ENCODE measurements around the gene RAB43.

Gene RAB43

GRCh38 chr3:129103296-129103695, 18.3 kb downstream of the RAB43 start:
- H3K9me2 ChIP-seq (replicated peaks; ENCODE audit: low read depth, low read length) = no peaks in the 10 kb centered on the region
- no peaks in the 10 kb centered on the region for H3K27me3 ChIP-seq (ENCODE audit: insufficient read depth, low read length, poor library complexity, severe bottlenecking)
- H4K20me1 ChIP-seq (ENCODE audit: insufficient read depth, low read length, poor library complexity, severe bottlenecking) = no peaks in the 10 kb centered on the region
- H3K9me3 ChIP-seq (ENCODE audit: insufficient read depth, low read depth, low read length) = no peaks in the 10 kb centered on the region
- peaks cover 3% of the 10 kb centered on the region for H3K4me1 ChIP-seq (ENCODE audit: insufficient read depth, low read length, poor library complexity, severe bottlenecking)
- H3K4me2 ChIP-seq (ENCODE audit: low read depth, low read length, poor library complexity, severe bottlenecking) = no peak overlapping the region
- no peak overlapping the region for H3K9ac ChIP-seq (ENCODE audit: low read depth, low read length, poor library complexity, severe bottlenecking)
- H3K79me2 ChIP-seq (ENCODE audit: insufficient read depth, low read length) = no peaks in the 10 kb centered on the region
- no peak overlapping the region for H2AFZ ChIP-seq (ENCODE audit: low read length)
- TF ChIP-seq CTCF (conservative IDR thresholded peaks at IDR 0.05; ENCODE audit: low read length) (no peak), EZH2phosphoT487 (IDR thresholded peaks at IDR 0.05; ENCODE audit: borderline replicate concordance) (no peak)
- H3F3A ChIP-seq (ENCODE audit: low read depth) = no peaks in the 10 kb centered on the region
- no peak overlapping the region for H3K4me3 ChIP-seq (ENCODE audit: low read length, poor library complexity, severe bottlenecking)
- no peaks in the 10 kb centered on the region; the same call in 1 of the 2 replicates for H3K36me3 ChIP-seq (ENCODE audit: insufficient read depth, low read length)

GRCh38 chr3:129101370-129102138, 20.1 kb downstream of the RAB43 start:
- Histone ChIP-seq H3K9me3 (ENCODE audit: insufficient read depth, low read depth, low read length) (no peaks in the 10 kb centered on the region; the same call in 1 of the 2 replicates), H4K20me1 (ENCODE audit: insufficient read depth, low read length, poor library complexity, severe bottlenecking) (no peaks in the 10 kb centered on the region), H2AFZ (ENCODE audit: low read length) (no peak overlapping the region), H3K36me3 (ENCODE audit: insufficient read depth, low read length) (no peaks in the 10 kb centered on the region; the same call in 1 of the 2 replicates), H3K27me3 (ENCODE audit: insufficient read depth, low read length, poor library complexity, severe bottlenecking) (no peaks in the 10 kb centered on the region), H3K4me1 (ENCODE audit: insufficient read depth, low read length, poor library complexity, severe bottlenecking) (no peaks in the 10 kb centered on the region), H3K4me3 (ENCODE audit: low read length, poor library complexity, severe bottlenecking) (no peak overlapping the region), H3K4me2 (ENCODE audit: low read depth, low read length, poor library complexity, severe bottlenecking) (no peak overlapping the region), H3K79me2 (ENCODE audit: insufficient read depth, low read length) (no peaks in the 10 kb centered on the region), H3K9ac (ENCODE audit: low read depth, low read length, poor library complexity, severe bottlenecking) (no peak overlapping the region), H3K9me2 (replicated peaks; ENCODE audit: low read depth, low read length) (no peaks in the 10 kb centered on the region), H3F3A (ENCODE audit: low read depth) (no peaks in the 10 kb centered on the region)
- no peak for TF ChIP-seq EZH2phosphoT487 (IDR thresholded peaks at IDR 0.05; ENCODE audit: borderline replicate concordance)
- TF ChIP-seq CTCF (conservative IDR thresholded peaks at IDR 0.05; ENCODE audit: low read length) = no peak

- no peak for TF ChIP-seq CTCF (conservative IDR thresholded peaks at IDR 0.05; ENCODE audit: low read length)
- no peak for TF ChIP-seq EZH2phosphoT487 (IDR thresholded peaks at IDR 0.05; ENCODE audit: borderline replicate concordance)
- Histone ChIP-seq H3K4me1 (ENCODE audit: insufficient read depth, low read length, poor library complexity, severe bottlenecking) (no peaks in the 10 kb centered on the region), H3K27me3 (ENCODE audit: insufficient read depth, low read length, poor library complexity, severe bottlenecking) (no peaks in the 10 kb centered on the region), H2AFZ (ENCODE audit: low read length) (no peak overlapping the region), H4K20me1 (ENCODE audit: insufficient read depth, low read length, poor library complexity, severe bottlenecking) (no peaks in the 10 kb centered on the region), H3K9ac (ENCODE audit: low read depth, low read length, poor library complexity, severe bottlenecking) (no peak overlapping the region), H3K36me3 (ENCODE audit: insufficient read depth, low read length) (no peaks in the 10 kb centered on the region; the same call in 1 of the 2 replicates), H3K4me2 (ENCODE audit: low read depth, low read length, poor library complexity, severe bottlenecking) (no peak overlapping the region), H3K79me2 (ENCODE audit: insufficient read depth, low read length) (no peaks in the 10 kb centered on the region), H3K9me2 (replicated peaks; ENCODE audit: low read depth, low read length) (no peaks in the 10 kb centered on the region), H3K4me3 (ENCODE audit: low read length, poor library complexity, severe bottlenecking) (no peak overlapping the region), H3F3A (ENCODE audit: low read depth) (no peaks in the 10 kb centered on the region), H3K9me3 (ENCODE audit: insufficient read depth, low read depth, low read length) (no peaks in the 10 kb centered on the region; the same call in 1 of the 2 replicates)
Observed at GRCh38 chr3:129100274-129100673, 21.3 kb downstream of the RAB43 start.

All from Loucy (cell line).